Measurements from ENCODE around the gene SLC29A4.
"Not testable (repeated sequence)": the region's sequence is repeated elsewhere in the genome, so short reads cannot be mapped to it uniquely, and the experiment has no call there.

SLC29A4 gene

GRCh38 chr7:5274985-5275431 lies 7.7 kb upstream of the SLC29A4 start:
- not testable (repeated sequence) for FAIRE-seq

- FAIRE-seq = not testable (repeated sequence)
Observed at GRCh38 chr7:5275510-5275909, 7.2 kb upstream of the SLC29A4 start.

GRCh38 chr7:5276123-5276522 lies 6.6 kb upstream of the SLC29A4 start:
- FAIRE-seq = not testable (repeated sequence)

- FAIRE-seq = no peak
Observed at GRCh38 chr7:5276611-5277010, 6.1 kb upstream of the SLC29A4 start.

- FAIRE-seq = no peak
Observed at GRCh38 chr7:5278766-5279165, 4.0 kb upstream of the SLC29A4 start.

GRCh38 chr7:5279734-5280133 lies 3.0 kb upstream of the SLC29A4 start:
- FAIRE-seq = no peak

GRCh38 chr7:5281598-5282500 lies 894 bp upstream of the SLC29A4 start:
- not testable (repeated sequence) for FAIRE-seq

- FAIRE-seq = no peak
Observed at GRCh38 chr7:5283421-5284303, 919 bp downstream of the SLC29A4 start.

GRCh38 chr7:5284304-5285281 lies 1.9 kb downstream of the SLC29A4 start:
- no peak for FAIRE-seq

- no peak for FAIRE-seq
Observed at GRCh38 chr7:5286933-5287332, 4.2 kb downstream of the SLC29A4 start.

- FAIRE-seq = not testable (repeated sequence)
Observed at GRCh38 chr7:5287373-5287772, 4.6 kb downstream of the SLC29A4 start.

- FAIRE-seq = no peak
Observed at GRCh38 chr7:5287802-5288201, 5.1 kb downstream of the SLC29A4 start.

GRCh38 chr7:5288560-5288959 lies 5.8 kb downstream of the SLC29A4 start:
- FAIRE-seq = not testable (repeated sequence)

GRCh38 chr7:5289355-5289754 lies 6.6 kb downstream of the SLC29A4 start:
- no peak for FAIRE-seq

GRCh38 chr7:5291301-5291700 lies 8.6 kb downstream of the SLC29A4 start:
- FAIRE-seq = no peak

- not testable (repeated sequence) for FAIRE-seq
Observed at GRCh38 chr7:5291711-5292335, 9.1 kb downstream of the SLC29A4 start.

GRCh38 chr7:5294169-5294987 lies 11.6 kb downstream of the SLC29A4 start:
- FAIRE-seq = no peak

GRCh38 chr7:5295039-5296014 lies 12.6 kb downstream of the SLC29A4 start:
- FAIRE-seq = no peak

GRCh38 chr7:5296015-5296610 lies 13.4 kb downstream of the SLC29A4 start:
- no peak for FAIRE-seq
